HG03378 (cell line): ENCODE measurements around the gene KCNK17.

Source experiments
- ATAC-seq: cut with Tn5 transposase; IDR thresholded peaks from one replicate; pipeline ENCODE4 v1.9.1; 2021; ENCODE audit warnings: mild to moderate bottlenecking, moderate library complexity; ENCODE audit not compliant: unreplicated experiment

The KCNK17 gene

DNA sequence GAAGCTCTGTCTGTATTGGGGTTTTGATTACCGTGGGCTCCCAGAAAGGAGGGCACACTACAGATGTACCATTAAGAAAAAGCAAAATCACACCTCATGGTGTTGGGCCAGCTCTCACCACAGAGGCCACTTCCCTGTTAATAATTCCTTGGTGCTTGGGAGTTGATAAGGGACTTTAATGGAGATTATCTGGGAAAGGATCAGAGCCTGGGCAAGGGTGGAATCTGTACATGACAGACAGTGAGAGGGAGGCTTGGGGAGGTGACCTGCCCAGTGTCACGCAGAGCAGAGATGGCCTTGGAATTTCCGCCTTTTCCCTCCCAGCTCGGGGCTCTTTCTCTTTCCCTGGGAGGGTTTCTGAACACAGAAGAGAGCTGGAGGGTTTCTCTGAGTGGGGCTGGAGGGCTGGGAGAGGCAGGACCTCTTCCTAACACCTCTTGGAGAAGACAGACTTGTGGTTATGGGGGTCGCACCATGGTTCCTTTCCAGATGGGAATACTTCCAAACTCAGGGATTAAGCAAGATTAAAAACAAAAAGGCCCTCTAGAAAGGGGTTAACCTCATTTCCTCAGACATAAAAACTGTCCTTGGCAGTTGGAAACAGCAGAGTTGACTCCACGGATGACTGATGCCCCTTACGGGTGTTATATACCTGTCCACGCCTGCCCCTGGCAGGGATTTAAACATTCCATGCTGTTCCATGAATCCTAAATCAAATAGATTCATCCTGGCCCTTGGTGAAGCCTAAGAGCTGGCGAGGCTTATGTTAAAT lies 25.1 kb upstream of the KCNK17 start:
- no peak for ATAC-seq

DNA sequence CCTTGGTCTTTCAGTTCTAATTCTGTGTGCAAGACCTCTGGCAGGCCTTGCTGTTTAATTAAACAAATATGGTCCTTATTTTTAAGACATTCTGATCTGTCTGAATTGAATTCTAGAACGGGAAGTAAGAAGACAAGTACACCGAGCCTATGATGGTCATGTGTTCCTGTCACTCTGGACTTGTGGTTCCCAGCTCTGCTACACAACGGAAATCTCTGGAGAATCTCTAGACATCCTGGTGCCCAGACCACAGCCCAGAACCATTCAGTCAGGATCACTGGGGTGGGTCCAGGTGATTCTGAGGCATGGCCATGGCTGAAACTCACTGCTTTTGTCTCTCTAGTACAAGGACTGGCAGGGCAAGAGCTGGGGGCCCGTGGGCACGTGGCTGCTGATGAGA lies 24.2 kb upstream of the KCNK17 start:
- ATAC-seq = no peak

DNA sequence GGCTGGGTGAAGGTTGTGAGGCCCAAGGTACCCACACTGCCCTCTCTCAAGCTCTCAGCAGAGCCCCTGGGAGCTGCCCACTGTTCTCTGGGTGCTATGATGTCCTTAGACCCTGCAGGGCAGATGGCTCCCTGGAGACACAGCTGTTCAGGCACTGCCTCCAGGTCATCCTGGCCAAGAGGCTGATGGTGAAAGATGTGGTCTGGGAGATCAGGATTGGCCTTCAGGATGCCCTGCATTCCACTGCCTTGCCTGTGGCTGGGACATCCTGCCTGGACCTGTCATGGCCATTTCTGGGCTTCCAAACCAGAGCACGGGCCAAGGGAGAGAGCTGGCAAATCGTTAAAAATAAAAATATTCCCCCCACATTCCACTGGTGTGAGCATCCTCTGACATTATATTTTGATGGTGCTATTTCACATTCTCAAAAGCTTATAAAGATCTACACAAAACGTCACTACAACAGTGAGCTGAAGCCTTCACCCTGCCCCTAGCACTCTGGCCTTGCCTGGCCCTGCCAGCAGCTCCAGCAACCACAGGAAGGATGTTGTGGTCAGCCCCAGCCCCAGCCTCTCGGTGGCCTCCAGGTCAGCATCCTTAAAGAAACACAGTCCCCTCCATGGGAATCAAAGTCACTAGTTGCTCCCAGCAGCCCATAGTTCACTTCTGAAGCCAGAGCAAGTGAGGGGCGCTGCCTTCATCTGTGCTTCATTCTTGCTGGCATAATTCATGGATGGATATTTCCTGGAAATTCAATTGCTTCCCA lies 21.7 kb upstream of the KCNK17 start:
- no peak for ATAC-seq

DNA sequence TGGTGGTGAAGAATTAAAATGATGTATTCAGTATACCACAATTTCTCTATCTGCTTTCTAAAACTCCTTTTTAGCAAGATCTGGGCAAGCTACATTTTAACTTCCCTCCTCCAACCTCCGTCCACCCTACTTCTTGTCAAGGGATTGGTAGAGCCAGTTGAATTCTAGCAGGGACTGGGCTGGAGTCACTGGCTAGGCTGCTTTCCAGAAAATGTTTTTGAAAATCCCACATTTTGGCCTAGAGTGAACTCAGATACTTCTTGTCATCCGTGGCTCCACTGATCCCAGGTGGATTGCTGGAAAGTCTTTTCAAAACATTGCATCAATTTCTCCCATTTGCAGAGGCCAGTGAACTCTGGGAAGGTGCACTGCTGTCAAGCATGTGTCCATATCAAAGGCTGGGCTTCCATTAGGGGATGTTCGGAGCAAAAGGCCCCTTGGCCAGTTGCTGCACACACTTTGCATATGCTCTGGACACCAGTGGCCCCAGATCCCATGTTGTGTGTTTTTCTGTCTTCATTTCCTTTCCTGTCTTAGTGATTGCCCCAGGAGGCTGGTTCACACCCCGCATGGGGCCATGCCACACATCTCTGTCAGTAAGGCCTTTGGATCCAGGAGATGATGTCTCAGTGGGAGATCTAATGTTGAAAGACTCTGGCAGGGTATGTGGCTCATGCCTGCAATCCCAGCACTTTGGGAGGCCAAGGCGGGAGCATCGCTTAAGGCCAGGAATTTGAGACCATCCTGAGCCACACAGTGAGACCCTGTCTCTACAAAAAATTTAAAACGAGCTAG lies 19.6 kb upstream of the KCNK17 start:
- no peak for ATAC-seq

DNA sequence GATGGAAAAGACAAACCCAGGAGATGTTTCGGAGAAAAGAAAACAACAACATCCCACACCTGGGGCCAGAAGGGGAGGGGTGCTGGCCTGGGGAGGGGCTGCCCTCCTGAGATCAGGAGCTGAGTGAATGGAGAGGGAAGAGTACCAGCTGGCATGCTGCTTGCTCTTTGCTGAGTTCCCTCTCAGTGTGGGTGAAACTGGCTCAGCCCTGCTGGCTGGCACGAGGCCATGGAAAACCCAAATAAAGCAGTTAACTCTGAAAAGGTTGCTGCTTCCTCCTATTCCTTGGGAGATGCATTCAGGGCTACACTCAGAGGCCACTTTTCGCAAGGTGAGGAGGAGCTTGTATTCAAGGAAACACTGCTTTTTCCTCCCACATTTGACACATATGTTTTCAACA lies 16.3 kb upstream of the KCNK17 start:
- no peak for ATAC-seq

DNA sequence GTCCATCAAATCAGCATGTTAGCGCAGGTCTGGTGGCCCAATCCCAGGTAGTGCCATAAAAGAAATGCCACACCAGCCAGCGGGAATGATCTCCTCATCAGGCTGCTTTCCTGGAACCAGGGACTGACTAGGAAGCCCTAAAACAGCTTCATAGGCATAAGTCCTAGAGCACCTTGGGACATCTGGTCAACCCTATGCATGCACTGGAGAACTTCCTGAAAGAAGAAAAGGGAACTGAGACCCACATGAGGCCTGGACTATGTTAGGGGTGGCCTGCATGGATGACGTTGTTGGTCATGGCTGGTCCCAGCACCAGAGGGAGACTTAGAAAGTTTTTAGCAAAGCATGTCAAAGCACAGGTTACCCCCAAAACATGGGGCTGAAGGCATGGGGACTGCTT lies 15.8 kb upstream of the KCNK17 start:
- no peak for ATAC-seq

DNA sequence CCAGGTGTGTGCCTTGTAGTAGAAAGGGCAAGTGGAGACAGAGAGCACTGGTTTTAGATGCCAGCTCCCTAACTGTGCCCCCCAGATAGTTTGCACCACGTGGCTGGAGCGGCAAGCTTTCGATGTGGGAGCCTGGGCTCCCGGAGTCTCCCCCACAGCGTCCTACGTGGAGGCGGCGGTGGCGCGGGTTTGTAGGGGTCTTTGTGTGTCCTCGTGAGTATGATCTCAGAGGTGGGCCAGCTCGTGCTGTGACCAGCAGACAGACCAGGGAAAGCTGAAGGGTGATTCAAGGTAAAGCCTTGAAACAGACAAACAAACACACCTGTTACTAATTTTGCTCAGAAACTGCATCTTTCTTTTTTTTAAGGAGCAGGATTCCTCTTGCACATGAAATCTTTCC lies 13.8 kb upstream of the KCNK17 start:
- ATAC-seq = no peak

DNA sequence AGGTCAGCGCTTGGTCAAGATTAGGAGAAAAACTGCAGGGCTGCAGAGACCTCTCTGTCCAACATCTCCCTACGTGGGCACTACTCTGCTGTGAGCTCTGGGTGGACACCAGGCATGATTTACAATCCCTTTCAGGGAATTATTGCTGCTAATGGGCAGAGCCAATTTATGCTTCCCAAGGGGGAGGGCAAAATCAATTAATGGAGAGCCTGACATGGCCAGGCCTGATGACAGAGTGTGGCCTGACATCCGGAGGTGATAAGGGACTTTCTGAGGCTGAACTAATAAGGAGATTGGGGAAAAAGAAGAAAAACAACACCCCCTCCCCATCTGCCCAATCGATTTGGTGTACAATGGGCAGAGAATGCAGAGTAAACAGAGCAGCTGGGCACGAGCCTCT lies 13.3 kb upstream of the KCNK17 start:
- no peak for ATAC-seq

DNA sequence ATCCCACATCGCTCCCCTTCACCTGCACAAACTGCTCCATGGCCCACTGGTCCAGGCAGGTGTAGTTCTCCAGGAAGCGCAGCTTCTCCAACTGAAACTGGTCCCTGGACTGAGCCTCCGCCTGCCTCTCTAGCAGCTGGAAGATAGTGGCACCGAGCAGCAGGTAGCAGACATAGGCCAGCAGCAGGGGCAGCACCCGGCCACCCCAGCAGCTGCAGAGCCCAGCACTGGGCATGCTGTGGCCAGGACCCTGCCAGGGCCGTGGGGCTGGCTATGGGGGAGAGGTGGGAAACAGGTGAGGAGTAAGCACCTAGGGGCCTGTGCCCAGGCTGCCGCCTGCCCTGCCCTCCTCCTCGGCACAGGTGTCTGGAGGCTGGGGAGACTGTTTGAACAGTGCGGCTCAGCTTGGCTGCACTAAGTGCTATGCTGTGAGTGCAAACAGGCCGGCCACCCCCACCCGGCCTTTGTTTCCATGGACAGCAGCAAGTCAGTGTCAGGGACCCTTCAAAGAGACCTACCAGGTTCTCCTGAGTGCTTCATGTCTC lies 8.2 kb upstream of the KCNK17 start, which contains the start of gene KCNK16:
TSS of gene KCNK16 (minus strand) at position 397 of the 545 bp plus-strand sequence. CDS start at position 235, 162 bp downstream.
- no peak for ATAC-seq

DNA sequence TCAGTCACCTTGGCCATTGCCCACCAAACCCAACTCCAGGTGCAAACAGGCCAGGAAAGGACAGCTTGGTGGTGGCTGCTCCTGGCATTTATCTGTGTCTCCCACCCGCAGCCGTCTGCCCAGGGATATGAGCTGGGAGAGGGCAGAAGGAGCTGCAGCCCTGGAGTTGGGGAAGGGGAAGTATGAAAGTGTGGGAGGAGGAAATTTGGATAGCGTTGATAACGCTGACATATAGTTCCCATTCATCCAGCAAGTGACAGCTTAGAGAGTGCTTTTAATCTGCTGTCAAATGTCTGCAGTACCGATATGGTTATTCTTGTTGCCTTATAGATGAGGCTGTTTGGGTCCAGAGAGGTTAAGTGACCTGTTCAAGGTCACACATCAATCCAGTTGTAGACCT lies 7.5 kb upstream of the KCNK17 start:
- ATAC-seq = no peak

DNA sequence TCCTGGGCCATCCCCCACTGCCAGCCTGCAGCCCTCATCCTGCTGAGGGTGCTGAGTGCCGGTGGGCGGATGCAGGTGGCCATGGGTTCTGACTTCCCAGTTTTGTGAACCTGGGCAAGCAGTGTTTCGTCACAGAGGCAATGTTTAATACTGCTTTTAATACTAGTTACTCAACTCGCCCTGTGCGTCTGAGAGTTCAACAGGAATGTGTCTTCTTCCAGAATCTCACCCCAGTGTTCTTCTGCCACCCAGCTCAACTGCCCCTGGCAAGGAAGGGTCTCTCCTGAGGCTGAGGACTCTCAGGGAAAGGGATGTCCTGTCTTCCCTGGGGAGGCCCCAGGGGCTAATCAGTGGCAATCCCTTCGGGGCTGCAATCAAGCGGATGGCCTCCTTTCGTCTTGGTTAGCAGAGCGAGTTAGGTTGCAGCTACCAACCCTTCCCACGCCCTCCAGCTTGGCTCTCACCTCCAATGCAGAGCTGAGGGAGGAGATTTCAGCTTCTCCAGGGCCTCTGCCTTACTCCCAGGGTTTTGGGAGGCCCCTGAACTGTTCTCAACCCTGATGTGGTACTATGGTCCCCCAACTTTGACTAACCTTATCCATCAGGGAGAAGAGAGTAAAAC lies 6.3 kb upstream of the KCNK17 start:
- no peak for ATAC-seq

DNA sequence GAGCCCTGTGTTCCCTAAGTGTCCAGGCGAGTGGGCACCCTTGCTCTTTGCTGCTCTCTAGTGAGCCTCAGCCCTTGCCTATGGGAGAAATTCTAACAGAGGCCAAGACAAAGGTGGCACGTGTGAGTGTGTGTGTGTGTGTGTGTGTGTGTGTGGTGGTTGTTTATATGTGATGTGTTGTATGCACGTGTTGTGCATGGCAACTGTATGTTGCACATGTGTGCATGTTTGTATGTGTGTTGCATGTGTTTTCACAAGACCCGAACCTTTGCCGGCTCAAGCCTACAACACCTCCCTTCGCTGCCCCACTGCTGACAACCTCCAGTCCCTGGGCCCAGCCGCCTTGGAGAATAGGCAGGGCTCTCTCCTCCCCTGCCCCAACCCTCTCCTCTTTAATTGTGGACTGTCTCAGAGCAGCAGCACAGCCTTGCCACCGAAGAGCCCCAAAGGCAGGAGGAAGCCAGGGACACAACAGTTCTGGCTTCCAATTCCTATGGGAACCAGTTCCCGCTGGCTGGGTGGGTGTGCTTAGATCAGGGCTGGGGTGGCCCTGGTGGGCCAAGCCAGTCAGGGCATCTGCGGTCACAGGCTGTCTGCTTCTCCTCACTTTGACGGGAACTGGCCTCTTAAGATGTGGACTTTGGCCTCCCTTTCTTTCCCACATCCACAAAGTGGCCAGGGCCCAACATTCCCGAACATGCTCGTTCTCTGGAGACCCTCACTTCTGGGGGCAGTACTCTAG lies 5.6 kb upstream of the KCNK17 start:
- no peak for ATAC-seq

DNA sequence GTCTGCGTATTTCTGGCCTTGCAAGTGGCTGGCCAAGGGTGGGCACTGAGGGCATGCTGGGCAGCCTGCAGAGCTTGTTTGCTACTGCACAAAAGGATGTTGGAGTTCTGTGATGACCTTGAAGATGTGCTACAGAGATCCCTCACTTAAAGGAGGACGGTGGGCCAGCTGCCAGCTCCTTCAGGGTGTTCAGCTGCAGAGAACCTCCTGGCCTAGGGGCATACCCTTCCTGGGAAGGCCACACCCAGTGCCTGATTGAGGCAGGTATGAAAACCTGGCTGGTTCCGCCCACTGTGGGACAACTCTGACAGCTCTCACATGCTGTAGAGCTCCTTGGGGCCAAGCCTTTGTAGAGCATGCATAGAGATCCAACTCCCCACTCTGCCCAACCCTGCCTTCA lies 3.0 kb upstream of the KCNK17 start:
- no peak for ATAC-seq

DNA sequence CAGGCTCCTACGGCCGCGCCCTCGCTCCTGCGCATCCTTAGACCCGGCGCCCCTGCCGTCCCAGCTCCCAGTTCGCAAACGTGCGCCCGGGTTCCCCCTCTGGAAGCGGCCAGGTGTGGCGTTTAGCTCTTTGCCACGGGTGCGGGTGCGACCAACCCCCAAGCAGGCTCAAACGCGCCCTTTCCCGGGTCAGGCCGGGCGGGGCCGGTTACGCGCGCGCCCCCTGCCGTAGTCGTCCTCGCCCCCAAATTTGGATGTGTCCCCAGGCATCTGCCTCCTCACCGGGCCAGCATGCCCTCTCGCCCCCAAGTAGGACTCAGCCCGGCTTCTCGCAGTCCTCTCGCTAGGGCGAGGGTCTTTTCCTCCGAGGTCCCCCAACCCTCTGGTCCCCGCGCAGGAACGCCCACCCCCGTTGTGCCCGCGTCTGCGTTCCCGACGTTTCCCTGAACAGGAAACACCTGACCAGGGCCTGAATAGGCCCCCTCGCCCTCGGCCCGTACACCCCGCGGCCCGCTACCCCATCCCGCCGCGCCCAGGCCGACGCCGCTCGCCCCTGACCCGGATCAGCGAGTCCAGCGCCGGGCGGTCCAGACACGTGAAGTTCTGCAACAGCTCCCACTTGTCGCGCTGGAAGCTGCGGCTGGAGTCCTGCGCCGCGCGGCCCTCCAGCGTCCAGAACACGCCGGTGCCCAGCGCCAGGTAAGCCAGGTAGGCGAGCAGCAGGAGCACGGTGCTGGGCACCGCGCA lies 520 bp downstream of the KCNK17 start:
- ATAC-seq = no peak

DNA sequence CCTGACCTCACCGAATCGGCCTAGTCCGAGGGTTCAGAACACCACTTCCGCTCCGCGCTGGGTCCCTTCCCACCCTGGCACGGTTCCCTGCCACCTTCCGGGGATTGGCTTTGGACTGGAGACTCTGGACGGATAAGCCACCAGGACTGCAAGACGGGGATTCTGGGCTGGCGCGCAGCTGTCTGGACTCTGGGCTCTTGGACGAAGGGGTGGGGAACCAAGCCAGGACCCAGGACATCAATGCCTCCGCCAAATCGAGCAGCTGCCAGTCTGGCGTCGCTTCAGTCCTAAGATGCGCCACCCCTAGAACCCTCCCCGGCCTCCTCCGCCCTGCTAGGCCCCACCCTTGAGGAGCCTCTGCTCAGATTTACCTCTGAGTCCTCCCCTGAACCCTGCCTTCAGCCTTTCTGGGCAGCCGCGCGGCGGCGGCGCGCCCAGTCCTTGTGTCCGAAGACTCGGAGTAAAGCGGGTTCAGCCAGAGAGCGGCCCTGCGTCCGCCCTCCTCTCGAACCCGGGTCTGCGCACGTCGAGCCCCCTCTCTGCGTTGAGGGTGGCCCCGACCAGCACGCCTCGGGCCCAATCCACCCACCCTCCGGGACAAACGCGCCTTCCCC lies 1.2 kb downstream of the KCNK17 start:
- no peak for ATAC-seq

DNA sequence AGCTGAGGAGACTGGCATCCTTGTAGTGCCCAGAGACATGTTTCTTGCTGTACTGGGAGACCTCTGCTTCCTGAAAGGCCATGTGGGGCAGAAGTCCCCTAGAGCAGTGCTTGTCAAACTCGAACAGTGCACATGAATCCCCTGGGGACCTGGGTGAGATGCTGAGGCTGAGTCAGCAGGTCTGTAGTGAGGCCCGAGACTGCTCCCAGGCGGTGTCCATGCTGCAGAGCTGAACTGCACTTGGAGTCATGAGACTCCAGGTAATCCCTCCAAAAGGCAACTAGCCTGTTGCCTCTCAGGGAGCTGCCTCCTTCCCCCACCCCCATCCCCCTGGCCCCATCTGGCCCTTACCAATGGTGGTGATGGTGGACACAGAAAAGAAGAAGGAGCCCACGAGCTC lies 3.7 kb downstream of the KCNK17 start:
- ATAC-seq = no peak

DNA sequence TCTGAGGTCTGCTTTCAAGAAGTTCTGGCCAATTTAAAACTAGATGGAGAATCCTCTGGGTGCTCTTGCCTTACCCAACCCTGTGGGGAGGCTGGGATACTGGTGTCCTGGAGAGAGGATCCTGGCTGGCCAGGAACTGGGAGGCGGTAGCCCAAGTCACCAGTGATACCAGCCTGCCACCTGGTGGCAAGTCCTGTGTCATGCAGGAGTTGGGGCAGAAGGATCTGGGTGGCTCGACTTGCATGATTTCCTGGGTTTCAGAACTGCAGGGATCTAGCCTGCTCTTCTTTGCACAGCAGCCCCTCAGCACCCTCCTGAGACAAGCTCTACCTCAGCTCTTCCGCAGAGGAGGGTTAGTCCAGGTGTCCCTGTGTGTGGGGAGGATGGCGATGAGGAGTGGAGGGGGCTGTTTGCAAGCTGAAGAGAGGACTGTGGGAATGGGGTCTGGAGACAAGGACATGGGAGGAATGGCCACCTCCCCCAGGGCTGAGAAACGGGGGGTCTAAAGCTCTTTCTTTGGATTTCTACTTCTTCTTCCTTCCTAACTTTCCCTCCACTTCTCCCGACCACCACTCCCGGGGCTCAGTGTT lies 4.2 kb downstream of the KCNK17 start:
- ATAC-seq = no peak

DNA sequence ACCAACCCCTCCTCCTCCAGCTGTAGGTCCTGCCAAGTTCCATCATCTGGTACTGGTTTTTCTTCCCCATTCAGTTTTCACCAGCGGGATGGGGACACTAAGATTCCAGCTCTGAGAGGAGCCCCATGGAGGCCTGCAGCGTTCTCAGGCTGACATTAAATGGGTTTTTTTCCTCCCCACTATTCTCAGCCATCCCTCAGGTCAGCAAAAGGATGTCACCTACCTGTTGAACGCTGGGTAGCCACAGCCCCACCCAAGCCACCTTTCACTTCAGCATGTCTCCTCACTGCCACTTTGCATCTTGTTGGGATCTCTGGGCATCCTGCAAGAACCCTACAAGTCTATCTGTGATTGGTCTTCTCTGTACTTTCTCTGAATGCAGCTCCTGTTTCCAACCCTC lies 6.8 kb downstream of the KCNK17 start:
- ATAC-seq = no peak

DNA sequence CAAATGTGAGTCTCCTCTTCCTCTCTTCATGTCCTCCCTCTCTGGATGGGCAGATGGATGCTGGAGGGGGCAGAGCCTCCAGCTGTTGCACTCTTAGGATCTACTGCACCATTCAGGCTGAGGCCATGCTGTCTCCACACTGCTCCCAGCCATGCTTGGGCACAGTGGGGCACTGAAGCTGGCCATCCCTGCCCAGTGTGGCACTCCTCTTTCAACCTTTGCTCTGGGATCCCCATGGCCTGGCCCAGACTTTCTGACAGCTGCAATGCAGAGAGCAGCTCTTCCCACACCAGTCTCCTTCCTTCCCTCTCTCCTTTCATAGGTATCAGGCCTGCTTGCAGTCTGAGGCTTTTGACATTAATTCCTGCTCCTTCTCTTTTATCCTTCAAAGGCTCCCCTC lies 9.3 kb downstream of the KCNK17 start:
- ATAC-seq = no peak
